Astrocyte (in vitro differentiated cells and primary cell): ENCODE results near the gene EXOC6B. TPM values are rescaled to one million over a fixed set of nuclear protein-coding genes. Genes with fewer than 3 reads are reported as not detected.

ENCODE experiments used
- DNase-seq: peaks from one replicate; pipeline ENCODE4 v3.0.0-alpha.2; 2010; ENCODE audit warnings: low read depth
- FAIRE-seq: peaks from 2 replicates; lab custom pipeline; 2011; peaks lifted over from hg19 to GRCh38; lab: Jason Lieb, UNC
- H2AFZ ChIP-seq: 2 replicates; pipeline ENCODE4 v1.6.0; 2012; ENCODE audit warnings: low read depth, low read length, inconsistent platforms
- H3K27ac ChIP-seq: 2 replicates; pipeline ENCODE4 v1.5.1; 2011; ENCODE audit warnings: low read depth, low read length, inconsistent platforms
- H3K27me3 ChIP-seq: 2 replicates; pipeline ENCODE4 v1.6.0; 2011; ENCODE audit warnings: low read length, inconsistent platforms; ENCODE audit not compliant: insufficient read depth
- H3K36me3 ChIP-seq: 2 replicates; pipeline ENCODE4 v1.5.1; 2011; ENCODE audit warnings: low read length, inconsistent platforms; ENCODE audit not compliant: insufficient read depth
- H3K4me1 ChIP-seq: 2 replicates; pipeline ENCODE4 v1.5.1; 2011; ENCODE audit warnings: low read length, inconsistent platforms; ENCODE audit not compliant: insufficient read depth
- H3K4me2 ChIP-seq: 2 replicates; pipeline ENCODE4 v1.6.0; 2012; ENCODE audit warnings: low read length, inconsistent platforms
- H3K4me3 ChIP-seq: 2 replicates; pipeline ENCODE4 v1.5.1; 2011; ENCODE audit warnings: low read depth, mild to moderate bottlenecking, low read length, inconsistent platforms; ENCODE audit not compliant: insufficient read depth
- H3K79me2 ChIP-seq: 2 replicates; pipeline ENCODE4 v1.6.0; 2012; ENCODE audit warnings: mild to moderate bottlenecking, low read length, inconsistent platforms; ENCODE audit not compliant: insufficient read depth
- H3K9ac ChIP-seq: 2 replicates; pipeline ENCODE4 v1.6.0; 2012; ENCODE audit warnings: mild to moderate bottlenecking, low read length, inconsistent platforms
- H3K9me3 ChIP-seq: 2 replicates; pipeline ENCODE4 v1.5.1; 2012; ENCODE audit warnings: low read depth, mild to moderate bottlenecking, low read length, inconsistent platforms; ENCODE audit not compliant: insufficient read depth
- H4K20me1 ChIP-seq: 2 replicates; pipeline ENCODE4 v1.6.0; 2012; ENCODE audit warnings: low read length, inconsistent platforms; ENCODE audit not compliant: insufficient read depth
- H3K27ac Mint-ChIP-seq: one replicate; pipeline ENCODE4 v1.8.0; 2021; ENCODE audit warnings: mild to moderate bottlenecking, mixed read lengths; ENCODE audit not compliant: unreplicated experiment
- H3K27me3 Mint-ChIP-seq: one replicate; pipeline ENCODE4 v1.8.0; 2021; ENCODE audit warnings: low read depth, mixed read lengths; ENCODE audit not compliant: unreplicated experiment
- H3K36me3 Mint-ChIP-seq: one replicate; pipeline ENCODE4 v1.8.0; 2021; ENCODE audit warnings: low read depth, mixed read lengths; ENCODE audit not compliant: unreplicated experiment
- H3K4me1 Mint-ChIP-seq: one replicate; pipeline ENCODE4 v1.8.0; 2021; ENCODE audit warnings: low read depth, mixed read lengths; ENCODE audit not compliant: unreplicated experiment
- H3K4me3 Mint-ChIP-seq: one replicate; pipeline ENCODE4 v1.8.0; 2021; ENCODE audit warnings: mild to moderate bottlenecking, moderate library complexity, mixed read lengths; ENCODE audit not compliant: unreplicated experiment
- H3K9me3 Mint-ChIP-seq: one replicate; pipeline ENCODE4 v1.8.0; 2021; ENCODE audit warnings: mild to moderate bottlenecking, mixed read lengths; ENCODE audit not compliant: unreplicated experiment
- CTCF ChIP-seq: IDR thresholded peaks from 2 replicates; pipeline ENCODE4 v1.5.1; 2011; ENCODE audit warnings: low read depth, mild to moderate bottlenecking, inconsistent platforms, low read length, moderate library complexity; ENCODE audit not compliant: insufficient read depth
- EZH2 ChIP-seq: IDR thresholded peaks from 2 replicates; pipeline ENCODE4 v1.6.1; 2012; ENCODE audit warnings: mild to moderate bottlenecking, low read length, inconsistent platforms; ENCODE audit not compliant: insufficient read depth
- total RNA-seq: library from RNA; stranded (reverse); gene quantifications from 2 replicates; pipeline ENCODE4 v1.2.1, GENCODE V29; 2021

Gene EXOC6B
- total RNA-seq, 1 donor from 2014 or later, result 31.8 TPM

GRCh38 chr2:72349016-72349415, 476.8 kb downstream of the EXOC6B start:
- no peak overlapping the region for H3K27ac ChIP-seq
- no peak overlapping the region for H2AFZ ChIP-seq
- H3K4me3 ChIP-seq, result no peak overlapping the region
- Mint-ChIP-seq H3K27ac (no peak overlapping the region), H3K9me3 (peaks cover 12% of the 10 kb centered on the region), H3K36me3 (peaks cover 7% of the 10 kb centered on the region), H3K4me3 (no peak overlapping the region), H3K27me3 (no peaks in the 10 kb centered on the region), H3K4me1 (peaks cover 7% of the 10 kb centered on the region)
- H3K4me1 ChIP-seq, result no peaks in the 10 kb centered on the region
- no peaks in the 10 kb centered on the region for H4K20me1 ChIP-seq
- TF ChIP-seq CTCF (no peak), EZH2 (no peak)
- H3K36me3 ChIP-seq, result no peaks in the 10 kb centered on the region
- DNase-seq (no peak), FAIRE-seq (no peak)
- no peak overlapping the region for H3K4me2 ChIP-seq
- H3K79me2 ChIP-seq, result no peaks in the 10 kb centered on the region
- no peaks in the 10 kb centered on the region for H3K9me3 ChIP-seq
- H3K27me3 ChIP-seq, result no peaks in the 10 kb centered on the region
- H3K9ac ChIP-seq, result no peak overlapping the region

- H3K27ac ChIP-seq, result no peak overlapping the region
- no peak for FAIRE-seq
- no peaks in the 10 kb centered on the region for H4K20me1 ChIP-seq
Measured at GRCh38 chr2:72347081-72347480, 478.8 kb downstream of the EXOC6B start.

More at GRCh38 chr2:72347081-72347480, 478.8 kb downstream of the EXOC6B start:
- H2AFZ ChIP-seq, result no peak overlapping the region
- H3K9me3 ChIP-seq, result no peaks in the 10 kb centered on the region
- no peaks in the 10 kb centered on the region for H3K79me2 ChIP-seq
- no peaks in the 10 kb centered on the region for H3K4me1 ChIP-seq
- H3K4me2 ChIP-seq, result no peak overlapping the region
- DNase-seq, result no peak
- no peaks in the 10 kb centered on the region for H3K36me3 ChIP-seq
- Mint-ChIP-seq H3K4me1 (peaks cover 7% of the 10 kb centered on the region), H3K27ac (no peak overlapping the region), H3K9me3 (peaks cover 17% of the 10 kb centered on the region), H3K36me3 (peaks cover 9% of the 10 kb centered on the region), H3K4me3 (no peak overlapping the region), H3K27me3 (no peaks in the 10 kb centered on the region)
- no peak overlapping the region for H3K4me3 ChIP-seq
- TF ChIP-seq CTCF (no peak), EZH2 (no peak)
- H3K27me3 ChIP-seq, result no peaks in the 10 kb centered on the region
- no peak overlapping the region for H3K9ac ChIP-seq
